PC-9 (cell line): ENCODE results near the gene WNT3.

Source experiments
- CTCF ChIP-seq: fragments of 200-600 bp; sonication (generic); conservative IDR thresholded peaks from 2 replicates; pipeline ENCODE4 v1.6.1; 2017; ENCODE audit warnings: mixed run types, antibody characterized with exemption, mild to moderate bottlenecking, moderate library complexity
- EZH2 ChIP-seq: fragments of 200-600 bp; sonication (generic); IDR thresholded peaks from 2 replicates; pipeline ENCODE4 v1.8.0; 2017; ENCODE audit warnings: antibody characterized with exemption, low read depth

GRCh38 chr17:46769531-46770438 lies 48.7 kb downstream of the WNT3 start:
- TF ChIP-seq CTCF (no peak), EZH2 (no peak)
